HPDE6-E6E7 (cell line): ENCODE measurements around the gene DCAF4L1.
A peak's percentile ranks its signal among the peaks of the same experiment; 100 is the strongest.

Experiments
- DNase-seq: peaks from one replicate; pipeline ENCODE4 v3.0.0; 2011; ENCODE audit warnings: missing footprints; ENCODE audit errors: extremely low spot score

Gene DCAF4L1, protein sequence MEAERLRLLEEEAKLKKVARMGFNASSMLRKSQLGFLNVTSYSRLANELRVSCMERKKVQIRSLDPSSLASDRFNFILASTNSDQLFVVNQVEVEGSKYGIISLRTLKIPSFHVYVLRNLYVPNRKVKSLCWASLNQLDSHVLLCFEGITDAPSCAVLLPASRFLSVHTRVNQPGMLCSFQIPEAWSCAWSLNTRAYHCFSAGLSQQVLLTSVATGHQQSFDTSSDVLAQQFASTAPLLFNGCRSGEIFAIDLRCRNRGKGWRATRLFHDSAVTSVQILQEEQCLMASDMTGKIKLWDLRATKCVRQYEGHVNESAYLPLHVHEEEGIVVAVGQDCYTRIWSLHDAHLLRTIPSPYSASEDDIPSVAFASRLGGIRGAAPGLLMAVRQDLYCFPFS

DNA sequence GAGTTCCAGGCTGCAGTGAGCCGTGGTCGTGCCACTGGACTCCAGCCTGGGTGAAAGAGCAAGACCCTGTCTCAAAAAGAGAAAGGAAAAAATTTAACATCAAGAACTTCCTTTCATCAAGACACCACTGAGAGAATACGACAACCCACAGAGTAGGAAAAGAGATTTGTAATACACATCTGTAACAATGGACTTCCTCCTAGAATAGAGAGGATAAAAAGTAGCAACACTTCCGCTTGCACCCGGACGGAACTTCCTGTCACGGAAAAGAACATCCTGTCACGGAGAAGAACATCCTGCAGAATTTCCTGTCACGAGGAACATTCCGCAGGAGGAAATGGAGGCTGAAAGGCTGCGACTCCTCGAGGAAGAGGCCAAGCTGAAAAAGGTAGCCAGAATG is at the start of gene DCAF4L1:
TSS of gene DCAF4L1 (plus strand) at position 301 of the 400 bp plus-strand sequence. CDS start at position 338, 37 bp downstream.
- DNase-seq, result no peak

DNA sequence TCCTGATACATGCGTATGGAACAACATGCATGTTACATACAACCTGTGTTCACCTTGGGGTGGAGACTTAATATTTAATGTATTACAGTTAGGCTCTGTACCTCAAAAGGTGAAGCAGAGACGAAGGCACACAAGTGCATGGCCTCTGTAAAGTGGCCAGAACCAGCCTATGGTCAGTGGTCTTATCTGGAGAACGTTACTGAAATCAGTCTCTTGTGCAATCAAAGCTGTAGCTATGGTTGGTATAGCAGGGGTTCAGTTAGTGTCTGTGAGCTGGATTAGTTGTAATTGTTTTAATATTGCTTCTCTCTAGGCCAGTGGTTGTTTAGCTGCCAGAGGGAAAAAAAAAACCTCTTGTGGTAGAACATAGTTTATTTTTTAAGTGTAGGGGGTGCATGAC is 48.6 kb upstream of the DCAF4L1 start:
- DNase-seq, result no peak

DNA sequence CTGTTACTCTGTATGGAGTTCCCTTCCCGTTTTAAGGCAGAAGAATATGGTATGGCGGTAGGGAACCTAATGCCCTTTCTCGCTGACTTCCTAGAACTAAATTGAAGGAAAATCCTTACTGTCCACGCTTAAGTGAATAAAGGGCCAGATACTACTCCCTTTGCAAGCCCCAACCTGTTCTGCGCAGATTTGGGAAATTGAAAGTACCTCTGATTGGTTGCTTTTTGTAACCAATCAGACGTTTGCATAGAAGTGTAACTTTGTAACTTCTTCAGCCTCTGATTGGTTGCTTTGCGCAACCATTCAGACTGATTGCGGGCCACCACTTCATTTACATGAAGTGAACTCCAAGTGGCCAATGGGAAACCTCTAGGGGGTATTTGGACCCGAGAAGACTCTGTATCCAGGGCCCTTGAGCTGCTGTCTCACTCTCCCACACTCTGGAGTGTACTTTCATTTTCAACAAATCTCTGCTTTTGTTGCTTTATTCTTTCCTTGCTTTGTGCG is 47.5 kb upstream of the DCAF4L1 start:
- DNase-seq, result no peak

DNA sequence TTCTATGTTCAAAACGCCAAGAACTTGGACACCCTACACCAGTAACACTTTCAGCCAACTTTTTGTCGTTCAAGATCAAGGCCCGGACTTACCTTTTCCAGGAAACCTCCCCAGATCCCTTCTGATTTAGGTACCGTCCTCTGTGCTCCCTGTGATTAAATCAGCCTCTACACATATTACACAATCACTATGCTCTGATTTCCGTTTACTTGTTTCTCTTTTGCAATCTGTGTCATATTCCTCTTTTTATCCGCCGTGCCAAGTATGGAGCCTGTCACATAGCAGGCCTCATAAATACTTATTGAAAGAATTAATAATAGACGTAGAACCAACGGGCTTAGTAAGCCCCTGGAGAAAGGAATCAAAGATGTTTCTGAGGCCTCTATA is 47.0 kb upstream of the DCAF4L1 start:
- DNase-seq, result no peak

DNA sequence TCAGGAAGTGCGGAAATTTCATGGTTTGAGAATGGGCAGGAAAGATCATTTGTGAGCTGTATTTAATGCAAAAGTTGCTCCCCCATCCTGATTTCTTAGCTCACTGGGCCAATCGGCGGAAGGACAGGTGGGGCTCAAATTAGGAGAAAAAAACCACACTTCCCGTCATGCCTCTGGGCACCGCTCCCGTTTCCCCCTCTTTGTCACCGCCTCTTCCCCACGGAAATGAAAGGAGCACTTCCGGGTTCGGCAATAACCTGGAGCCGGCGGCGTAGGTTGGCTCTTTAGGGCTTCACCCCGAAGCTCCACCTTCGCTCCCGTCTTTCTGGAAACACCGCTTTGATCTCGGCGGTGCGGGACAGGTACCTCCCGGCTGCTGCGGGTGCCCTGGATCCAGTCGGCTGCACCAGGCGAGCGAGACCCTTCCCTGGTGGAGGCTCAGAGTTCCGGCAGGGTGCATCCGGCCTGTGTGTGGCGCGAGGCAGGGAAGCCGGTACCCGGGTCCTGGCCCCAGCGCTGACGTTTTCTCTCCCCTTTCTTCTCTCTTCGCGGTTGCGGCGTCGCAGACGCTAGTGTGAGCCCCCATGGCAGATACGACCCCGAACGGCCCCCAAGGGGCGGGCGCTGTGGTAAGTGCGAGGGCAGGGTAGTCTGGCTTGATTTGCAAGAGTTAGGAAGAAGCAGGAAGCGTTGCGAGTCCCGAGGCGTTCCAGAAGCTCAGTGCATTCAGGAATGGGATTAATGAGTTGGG is 46.5 kb upstream of the DCAF4L1 start, which contains the start of gene TMEM33:
TSS of gene TMEM33 (plus strand) at position 529 of the 751 bp plus-strand sequence. CDS start at position 585, 56 bp downstream.
- DNase-seq, result peak; percentile 86

DNA sequence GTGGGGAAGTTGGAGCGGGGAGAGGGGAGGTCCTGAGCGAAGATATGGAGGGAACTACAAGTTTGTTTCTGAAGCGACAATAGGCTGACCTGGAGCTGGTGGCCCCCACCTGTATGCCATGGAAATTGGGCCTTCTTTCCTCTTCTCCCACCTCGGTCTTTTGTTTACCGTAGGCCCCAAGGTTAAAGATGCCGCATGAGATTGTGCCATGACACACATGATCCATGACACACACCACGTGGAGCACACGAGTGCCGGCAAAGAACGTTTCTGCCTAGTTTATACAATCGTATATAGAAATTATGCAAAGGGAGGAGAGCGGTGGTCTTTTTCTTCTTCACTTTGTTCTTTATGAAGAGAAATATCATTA is 45.9 kb upstream of the DCAF4L1 start:
- DNase-seq, result peak; percentile 16

DNA sequence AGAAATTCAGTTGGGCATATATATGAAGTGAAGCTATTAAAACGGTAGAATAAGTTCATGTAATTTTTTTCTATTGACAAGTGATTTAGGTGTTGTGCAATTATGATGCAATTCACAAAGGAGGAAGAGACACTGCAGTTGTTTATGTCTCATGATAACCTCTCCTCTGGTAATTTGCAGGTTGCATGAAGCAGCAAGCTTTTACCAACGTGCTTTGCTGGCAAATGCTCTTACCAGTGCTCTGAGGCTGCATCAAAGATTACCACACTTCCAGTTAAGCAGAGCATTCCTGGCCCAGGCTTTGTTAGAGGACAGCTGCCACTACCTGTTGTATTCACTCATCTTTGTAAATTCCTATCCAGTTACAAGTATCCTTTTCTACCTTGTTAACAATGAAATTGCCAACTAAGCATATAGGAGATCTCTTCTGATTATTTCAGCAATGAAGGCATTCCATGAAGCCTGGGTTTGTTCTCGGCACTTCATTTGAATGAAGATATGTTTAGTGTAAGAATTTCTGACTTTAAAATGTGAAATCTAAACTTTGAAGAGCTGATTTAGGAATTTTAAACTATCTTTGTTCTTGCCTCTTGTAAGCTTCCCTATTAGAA is 42.4 kb upstream of the DCAF4L1 start:
- DNase-seq, result peak; percentile 44

DNA sequence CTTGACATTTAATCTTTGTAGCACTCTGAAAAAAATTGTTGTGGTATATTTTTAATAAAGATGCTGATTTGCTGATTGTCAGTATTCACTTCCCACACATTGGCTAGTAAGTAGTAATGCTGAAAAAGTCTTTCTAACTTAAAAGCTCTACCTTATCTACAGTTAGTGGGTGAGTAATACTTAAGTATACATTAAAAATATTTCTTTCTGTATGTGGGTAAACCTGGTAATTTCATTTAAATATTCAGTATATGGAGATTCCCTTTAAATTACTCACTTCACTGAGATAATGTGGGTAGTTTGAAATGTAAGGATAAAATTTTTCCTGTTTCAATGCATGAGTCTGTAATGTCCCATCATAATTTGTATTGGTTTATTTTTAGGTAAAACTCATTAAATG is 40.7 kb upstream of the DCAF4L1 start:
- DNase-seq, result no peak

DNA sequence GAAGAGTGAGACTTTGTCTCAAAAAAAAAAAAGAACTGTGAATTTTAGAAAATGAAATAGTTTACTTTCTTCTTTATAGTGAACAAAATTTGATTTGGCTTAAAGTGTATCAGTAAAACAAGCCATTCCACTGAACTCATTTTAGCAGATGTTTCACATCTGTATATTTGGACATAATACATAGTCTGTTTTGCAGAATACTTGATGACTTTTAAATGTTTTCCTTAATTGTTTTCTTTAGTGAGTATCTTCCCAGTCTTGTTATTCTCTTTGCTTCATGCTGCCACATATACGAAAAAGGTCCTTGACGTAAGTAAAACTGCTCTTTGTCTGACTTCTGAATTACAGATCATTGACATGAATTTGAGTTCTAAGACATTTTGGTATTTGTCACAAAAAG is 38.0 kb upstream of the DCAF4L1 start:
- no peak for DNase-seq

DNA sequence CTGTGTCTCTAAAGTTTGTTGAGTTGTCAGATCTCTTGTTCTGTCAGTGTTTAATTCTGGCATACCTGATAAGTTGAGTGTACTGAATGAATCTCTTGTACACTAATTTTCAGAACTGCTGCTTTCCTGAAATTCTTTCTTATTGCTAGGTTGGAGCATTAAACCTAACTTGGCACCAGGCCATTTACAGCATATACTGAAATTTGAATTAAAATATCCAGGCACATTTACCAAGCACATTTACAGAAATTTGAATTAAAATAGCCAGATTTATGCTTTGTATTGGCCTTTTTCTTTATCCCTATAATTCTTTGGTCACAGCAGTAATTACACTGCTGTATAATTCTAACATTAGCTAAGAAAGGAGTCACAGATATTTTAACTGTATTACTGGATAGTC is 37.5 kb upstream of the DCAF4L1 start:
- no peak for DNase-seq

DNA sequence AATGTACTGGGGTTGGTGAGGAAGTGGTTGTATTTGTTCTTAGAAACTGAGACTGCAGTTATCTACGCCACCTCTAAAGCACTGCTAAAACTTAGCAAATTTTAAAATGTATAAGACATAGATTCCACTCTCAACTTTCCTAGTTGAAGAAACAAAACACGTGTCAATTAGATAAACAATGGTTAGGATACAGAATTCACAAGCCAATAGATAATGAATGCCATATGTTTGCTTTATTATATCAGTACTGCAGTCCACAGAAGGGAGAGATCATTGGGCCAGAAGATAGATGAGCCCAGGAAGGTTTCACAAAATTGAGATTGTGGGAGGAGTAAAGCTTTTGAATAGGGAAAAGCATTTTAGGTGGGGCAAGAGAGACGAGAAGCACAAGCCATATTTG is 32.0 kb upstream of the DCAF4L1 start:
- no peak for DNase-seq

DNA sequence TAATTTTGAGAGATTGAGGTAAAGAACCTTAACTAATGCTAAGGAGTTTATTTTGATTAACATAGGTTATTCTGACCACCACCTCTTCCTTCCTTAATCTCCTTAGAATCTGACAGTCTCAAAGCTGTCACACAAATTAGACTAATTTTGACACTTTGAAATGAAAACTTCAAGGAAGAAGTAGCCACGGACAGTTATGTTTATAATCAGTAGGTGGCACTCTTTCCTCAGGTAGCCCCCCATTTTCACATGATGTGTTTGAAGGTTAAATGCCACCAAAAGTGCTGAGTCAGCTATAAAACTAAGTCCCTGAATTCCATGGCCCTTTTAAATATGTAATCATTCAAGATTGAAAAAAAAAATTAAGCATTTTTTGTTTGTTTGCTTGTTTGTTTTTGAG is 23.9 kb upstream of the DCAF4L1 start:
- no peak for DNase-seq

DNA sequence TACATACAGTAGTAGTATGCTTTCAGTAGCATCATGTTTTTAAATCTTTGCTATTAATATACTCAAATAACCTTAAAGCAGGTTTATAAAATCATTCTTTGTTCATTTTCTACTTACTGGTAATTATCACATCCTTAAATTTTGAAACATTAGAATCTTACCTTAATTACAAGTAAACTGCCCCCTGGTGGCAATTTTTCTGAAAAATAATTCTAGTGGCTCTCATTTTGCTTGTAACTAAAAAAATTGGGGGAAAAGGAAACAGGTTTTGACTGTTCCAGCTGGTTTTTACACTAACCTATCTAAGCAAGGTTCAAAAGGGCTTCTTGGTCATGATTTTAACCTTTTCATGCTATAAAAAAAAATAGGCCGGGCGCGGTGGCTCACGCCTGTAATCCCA is 18.5 kb upstream of the DCAF4L1 start:
- no peak for DNase-seq

DNA sequence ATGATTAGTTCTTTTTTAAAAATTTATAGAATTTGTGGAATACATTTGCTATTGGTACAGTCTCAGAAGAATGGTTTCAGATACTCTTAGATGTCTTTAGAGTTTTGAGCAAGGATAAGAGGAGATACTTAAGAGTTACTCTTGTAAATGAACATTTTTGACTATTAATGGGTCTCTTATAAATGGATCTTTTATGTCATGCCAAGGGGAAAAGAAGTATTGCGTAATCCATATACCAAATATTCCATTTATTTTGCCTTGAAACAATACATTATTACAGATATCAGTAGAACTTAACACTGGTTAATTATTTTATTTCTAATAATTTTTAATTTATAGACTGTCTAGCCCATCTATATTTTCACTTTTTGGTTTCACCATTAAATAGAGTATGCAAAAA is 17.2 kb upstream of the DCAF4L1 start:
- no peak for DNase-seq

DNA sequence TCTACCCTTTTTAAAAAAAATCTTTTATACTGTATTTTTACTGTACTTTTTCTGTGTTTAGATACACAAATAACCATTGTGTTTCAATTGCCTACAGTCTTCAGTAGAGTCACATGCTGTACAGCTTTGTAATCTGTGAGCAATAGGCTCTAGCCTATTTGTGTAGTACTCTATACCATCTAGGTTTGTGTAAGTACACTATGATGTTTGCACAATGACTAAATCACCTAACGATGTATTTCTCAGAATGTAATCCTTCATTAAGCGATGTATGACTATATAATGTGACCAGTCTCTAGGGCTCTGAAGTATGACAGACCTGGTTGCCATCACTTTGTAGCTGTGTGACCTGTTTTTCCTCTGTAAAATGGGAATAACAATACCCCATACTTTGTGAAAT is 14.2 kb upstream of the DCAF4L1 start:
- no peak for DNase-seq

DNA sequence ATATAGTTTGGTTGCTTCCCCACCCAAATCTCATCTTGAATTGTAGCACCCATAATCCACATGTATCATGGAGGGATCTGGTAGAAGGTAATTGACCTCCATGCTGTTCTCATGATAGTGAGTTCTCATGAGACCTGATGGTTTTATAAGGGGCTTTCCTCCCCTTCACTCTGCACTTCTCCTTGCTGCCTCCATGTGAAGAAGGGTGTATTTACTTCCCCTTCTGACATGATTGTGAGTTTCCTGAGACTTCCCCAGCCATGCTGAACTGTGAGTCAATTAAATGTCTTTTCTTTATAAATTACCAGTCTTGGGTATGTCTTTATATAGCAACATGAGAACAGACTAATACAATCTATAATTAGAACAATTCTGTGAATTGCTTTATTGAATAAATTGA is 11.9 kb upstream of the DCAF4L1 start:
- no peak for DNase-seq

DNA sequence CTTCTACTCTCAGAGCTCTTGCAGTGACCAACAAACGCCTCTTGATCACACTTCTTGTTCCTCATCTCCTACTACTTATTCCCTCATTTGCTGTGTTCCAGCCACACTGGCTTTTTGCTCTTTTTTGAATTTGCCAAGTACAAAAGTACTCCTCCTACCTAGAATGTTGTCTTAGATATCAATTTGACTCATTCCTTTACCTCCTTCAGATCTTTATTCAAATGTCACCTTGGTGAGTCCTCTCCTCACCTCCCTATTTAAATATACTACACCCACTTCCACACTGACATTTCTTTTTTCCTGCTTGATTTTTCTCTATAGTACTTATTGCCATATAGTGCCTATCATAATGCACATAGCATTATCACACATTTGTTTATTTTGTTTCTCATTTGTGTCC is 6.2 kb upstream of the DCAF4L1 start:
- DNase-seq, result no peak

DNA sequence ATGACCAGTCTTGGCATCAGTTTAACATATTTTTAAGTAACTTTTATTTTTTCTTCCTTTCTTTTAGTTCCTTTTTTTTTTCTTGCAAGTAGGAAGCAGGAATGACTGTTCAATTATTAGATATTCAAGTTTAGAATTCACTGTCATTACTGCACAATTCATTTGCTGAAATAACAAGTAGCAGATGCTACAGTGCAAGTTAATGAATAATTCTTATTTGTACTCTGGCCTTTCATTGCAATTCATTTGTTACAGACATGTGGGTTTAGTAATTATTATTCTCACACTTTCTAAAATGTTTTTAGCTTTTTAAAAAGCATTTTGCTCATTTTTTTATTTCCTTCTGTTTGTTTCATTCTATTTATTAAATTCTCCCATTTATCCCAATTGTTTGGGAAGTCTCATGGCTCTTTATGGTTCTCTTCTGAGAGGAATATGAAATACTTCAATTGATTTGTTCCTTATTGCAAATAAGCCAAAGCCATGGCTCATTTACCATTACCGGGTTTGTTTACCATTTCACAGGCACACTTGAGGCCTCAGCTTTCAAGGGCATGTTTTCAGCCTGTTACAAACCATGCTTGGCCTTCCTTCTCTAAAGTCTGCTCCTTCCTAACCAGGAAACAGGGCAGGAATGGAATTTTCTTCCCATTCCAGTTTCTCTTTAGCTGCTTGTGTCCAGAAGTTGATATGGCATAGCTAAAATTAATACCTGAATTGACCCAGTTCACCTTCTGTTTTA is 4.6 kb upstream of the DCAF4L1 start:
- DNase-seq, result no peak

DNA sequence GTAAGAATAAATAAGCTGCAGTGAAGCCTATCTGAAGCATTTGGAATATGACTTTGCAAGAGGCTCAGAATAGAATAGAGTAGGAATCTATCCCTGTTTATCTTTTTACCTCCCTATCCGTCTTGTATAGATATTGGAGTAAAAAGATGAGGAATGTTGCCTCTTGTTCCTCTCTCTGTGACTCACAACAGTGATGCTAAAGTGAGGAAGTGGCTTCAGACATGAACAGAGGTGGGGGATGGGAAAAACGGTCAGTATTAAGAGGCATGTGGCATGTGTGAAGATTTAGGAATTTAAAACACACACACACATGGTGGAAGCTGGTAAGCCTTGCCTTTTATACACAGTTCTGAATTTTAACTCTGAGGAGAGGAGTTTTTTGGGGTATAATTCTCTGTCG is 3.8 kb upstream of the DCAF4L1 start:
- no peak for DNase-seq

DNA sequence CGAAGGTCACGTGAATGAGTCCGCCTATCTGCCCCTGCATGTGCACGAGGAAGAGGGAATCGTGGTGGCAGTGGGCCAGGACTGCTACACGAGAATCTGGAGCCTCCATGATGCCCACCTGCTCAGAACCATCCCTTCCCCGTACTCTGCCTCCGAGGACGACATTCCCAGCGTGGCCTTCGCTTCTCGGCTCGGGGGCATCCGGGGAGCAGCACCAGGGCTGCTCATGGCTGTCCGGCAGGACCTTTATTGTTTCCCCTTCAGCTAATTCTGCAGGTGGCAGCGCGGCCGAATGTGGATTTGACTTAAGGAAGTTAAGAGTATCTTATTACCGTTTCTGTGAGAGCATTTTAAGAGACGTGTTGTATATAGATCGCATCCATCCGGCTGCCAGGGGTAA is 1.2 kb downstream of the DCAF4L1 start:
- DNase-seq, result no peak

DNA sequence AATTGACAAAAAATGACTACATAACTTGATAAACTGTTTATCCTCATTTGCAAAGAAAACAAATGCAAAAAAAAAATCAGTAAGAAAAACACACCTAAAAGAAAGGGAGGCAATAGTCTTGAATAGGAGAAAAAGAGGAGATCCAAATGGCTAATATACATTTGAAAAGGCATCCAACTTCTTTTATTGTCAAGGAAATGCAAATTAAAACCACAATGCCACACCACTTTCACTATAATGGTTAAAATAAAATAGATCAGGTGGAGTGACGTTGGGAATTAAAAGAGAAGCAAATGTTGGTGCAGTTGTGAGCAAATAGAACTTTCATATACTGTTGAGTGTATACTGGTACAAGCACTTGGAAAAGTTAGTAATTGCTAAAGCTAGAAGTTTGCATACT is 3.6 kb downstream of the DCAF4L1 start:
- no peak for DNase-seq

DNA sequence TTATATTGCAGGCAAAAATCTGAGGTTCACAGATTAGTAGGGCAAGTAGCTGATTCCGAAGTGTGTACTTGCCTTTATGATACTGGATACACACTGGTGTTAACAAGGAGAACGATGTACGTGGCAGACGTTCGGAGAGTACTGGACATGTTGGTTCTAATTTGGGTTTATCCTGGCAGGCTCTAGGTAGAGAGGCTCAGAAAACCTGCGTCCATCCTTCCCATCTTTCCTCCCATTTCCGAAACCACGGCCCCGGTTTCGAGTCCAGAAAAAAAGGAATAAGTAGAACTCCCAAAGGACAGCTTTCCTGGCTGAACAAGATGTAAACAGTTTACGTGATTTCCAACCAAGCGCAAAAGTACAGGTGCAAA is 8.4 kb downstream of the DCAF4L1 start:
- no peak for DNase-seq
